HG03520 (cell line): ENCODE measurements around the gene RNF169.
"Not testable (repeated sequence)": the region's sequence is repeated elsewhere in the genome, so short reads cannot be mapped to it uniquely, and the experiment has no call there.

ENCODE experiments used
- ATAC-seq: cut with Tn5 transposase; IDR thresholded peaks from one replicate; pipeline ENCODE4 v1.9.1; 2021; ENCODE audit warnings: mild to moderate bottlenecking, moderate library complexity; ENCODE audit not compliant: unreplicated experiment

RNF169 gene

DNA sequence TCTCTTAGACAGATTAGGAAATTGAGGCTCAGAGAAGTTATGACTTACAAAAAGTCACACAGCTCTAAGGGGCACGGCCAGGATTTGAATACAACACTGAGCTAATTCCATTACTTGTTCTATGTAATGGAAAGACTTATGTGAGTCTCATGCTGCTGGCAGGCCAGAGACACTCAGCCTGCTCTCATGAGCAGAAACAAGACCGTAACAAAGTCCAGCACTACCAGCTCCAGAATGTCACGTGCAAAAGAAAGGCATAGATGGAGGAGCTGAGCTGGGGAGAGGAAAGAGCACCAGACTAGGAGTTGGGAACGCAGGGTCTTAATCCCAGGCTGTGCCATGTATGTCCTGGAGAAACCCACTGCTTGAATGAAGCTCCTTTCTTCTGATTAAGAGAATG lies 19.3 kb upstream of the RNF169 start:
- ATAC-seq: no peak

- no peak for ATAC-seq
Measured at GRCh38 chr11:74730571-74731260, 17.9 kb upstream of the RNF169 start.

- no peak for ATAC-seq
Measured at GRCh38 chr11:74731301-74732094, 17.2 kb upstream of the RNF169 start, which contains the start of gene CHRDL2. Gene CHRDL2, minus strand, starts transcription at chr11:74731426. Its CDS starts 538 bp downstream, at chr11:74730888.

DNA sequence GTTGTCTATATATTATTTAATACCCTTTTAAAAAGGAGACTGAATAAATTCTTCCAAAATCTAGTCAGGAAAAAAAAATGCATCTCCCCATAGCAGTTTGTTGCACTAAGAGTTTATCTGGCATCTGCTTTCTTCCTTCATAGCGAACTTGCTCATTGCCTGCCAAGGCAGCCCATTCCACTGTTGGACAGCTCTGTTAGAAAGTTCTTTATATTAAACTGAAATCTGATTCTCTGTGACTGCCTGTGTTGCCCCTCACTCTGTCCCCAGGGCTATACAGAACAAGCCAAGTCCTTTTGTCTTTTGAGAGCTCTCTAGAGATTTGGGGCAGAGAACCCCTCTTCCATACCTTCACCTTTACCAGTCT lies 14.1 kb upstream of the RNF169 start:
- ATAC-seq: no peak

- no peak for ATAC-seq
Measured at GRCh38 chr11:74735365-74735928, 13.2 kb upstream of the RNF169 start.

DNA sequence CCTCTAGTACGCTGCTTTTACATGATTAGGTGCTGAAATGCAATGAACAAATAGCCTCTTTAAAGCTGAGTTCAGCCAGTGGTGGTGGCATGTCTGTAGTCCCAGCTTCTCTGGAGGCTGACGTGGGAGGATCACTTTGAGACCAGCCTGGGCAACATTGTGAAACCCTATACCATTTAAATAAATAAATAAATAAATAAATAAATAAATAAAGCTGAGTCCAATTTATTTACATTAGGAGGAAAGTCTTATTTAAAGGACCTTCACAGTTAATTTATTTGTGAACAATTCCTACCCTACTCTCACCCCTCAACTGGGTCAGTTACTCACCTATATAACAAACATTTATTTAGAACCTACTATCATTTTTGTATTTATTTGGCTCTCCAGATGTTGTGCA lies 12.6 kb upstream of the RNF169 start:
- no peak for ATAC-seq

GRCh38 chr11:74739546-74740270 lies 8.9 kb upstream of the RNF169 start:
- ATAC-seq: no peak

DNA sequence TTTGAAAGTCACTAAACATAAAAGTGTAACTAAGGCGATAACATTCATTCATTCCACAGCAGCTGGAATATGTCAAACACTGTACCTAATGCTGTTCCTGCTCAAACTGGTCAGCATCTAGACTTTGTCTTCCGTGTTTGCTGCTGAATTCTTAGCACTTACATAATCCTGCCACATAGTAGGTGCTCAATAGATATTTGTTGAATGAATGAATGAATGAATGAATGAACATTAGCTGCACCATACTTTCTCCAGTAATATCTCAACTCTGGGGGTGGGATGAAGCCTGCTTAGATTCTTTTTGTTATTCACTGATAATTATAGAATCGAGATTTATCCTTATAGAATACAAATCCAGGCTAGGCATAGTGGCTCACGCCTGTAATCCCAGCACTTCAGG lies 6.6 kb upstream of the RNF169 start:
- no peak for ATAC-seq

GRCh38 chr11:74743640-74744039 lies 5.0 kb upstream of the RNF169 start:
- no peak for ATAC-seq

GRCh38 chr11:74744277-74744676 lies 4.4 kb upstream of the RNF169 start:
- ATAC-seq: no peak

DNA sequence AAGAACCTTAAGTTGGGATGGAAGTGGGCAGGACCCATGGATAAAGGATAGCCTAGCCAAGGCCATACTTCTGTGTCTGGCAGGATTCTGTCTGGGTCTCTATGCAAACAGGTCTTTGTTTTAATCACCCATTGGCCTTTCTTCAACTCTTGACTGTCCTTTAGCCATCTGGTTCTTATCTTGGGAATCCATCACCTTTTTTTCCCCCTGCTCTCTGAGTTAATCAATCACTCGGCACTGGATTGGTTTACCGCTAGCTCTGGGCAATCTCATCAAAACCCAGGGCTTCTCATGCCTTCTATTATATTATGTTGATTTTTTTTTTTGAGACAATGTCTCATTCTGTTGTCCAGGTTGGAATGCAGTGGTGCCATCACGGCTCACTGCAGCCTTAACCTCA lies 1.8 kb upstream of the RNF169 start:
- no peak for ATAC-seq

- ATAC-seq: peak; percentile 36
Measured at GRCh38 chr11:74749127-74749964, 697 bp downstream of the RNF169 start.

GRCh38 chr11:74749965-74750296 lies 1.3 kb downstream of the RNF169 start:
- no peak for ATAC-seq

- not testable (repeated sequence) for ATAC-seq
Measured at GRCh38 chr11:74750598-74750997, 1.9 kb downstream of the RNF169 start.

DNA sequence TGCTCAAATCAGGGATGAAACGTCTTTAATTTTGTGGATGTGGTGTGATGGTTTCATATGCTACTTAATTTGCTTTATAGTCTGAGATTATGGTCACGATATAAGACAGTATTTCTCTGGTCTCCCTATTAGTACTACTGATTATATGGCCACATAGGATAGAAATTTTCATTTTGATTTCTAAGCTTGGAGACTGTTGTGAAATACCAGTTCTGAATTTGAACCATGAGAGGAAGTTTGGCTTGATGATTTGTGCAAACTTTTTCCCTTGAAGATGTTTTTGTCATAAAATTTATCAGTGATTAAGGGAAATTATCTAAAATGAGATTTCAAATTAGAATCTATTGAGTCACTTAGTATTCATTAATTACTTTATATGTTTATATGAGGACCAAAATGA lies 2.7 kb downstream of the RNF169 start:
- ATAC-seq: no peak

GRCh38 chr11:74754507-74755252 lies 6.0 kb downstream of the RNF169 start:
- no peak for ATAC-seq

DNA sequence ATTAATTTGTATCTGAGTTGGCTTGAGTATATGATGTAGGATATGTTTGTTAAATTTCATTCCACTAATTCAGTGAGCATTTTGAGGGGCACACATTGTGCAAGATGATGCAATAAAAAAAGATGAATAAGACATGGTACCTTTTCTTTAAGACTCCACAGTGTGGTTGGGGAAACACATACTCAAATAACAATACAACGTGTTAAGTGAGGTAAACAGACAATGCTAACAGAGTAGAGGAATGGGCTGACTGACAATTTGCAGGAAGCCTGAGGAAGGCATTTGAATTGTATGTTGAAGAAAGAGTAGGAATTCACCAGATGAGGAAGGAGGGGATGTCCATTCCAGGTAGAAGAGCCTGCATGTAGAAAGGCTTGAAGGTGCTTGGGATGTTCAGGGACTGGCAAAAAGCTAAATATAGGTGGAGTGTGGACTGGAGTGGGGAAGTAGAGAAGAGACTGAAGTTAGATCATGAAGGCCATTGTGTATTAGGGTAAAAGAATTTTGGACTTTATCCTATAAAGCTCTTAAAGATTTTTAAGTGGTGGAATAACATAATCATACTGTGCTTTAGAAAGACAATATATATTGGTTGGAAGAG lies 6.8 kb downstream of the RNF169 start:
- ATAC-seq: no peak

- no peak for ATAC-seq
Measured at GRCh38 chr11:74756571-74756970, 7.9 kb downstream of the RNF169 start.

- ATAC-seq: no peak
Measured at GRCh38 chr11:74766905-74767304, 18.3 kb downstream of the RNF169 start.
